Measurements from ENCODE around the gene SLC8A1. TPM values are rescaled to one million over a fixed set of nuclear protein-coding genes. Genes with fewer than 3 reads are reported as not detected.

The SLC8A1 gene
- total and polyA plus RNA-seq, 10 of the 15 experiments (the other 5 are each of a cell fraction or from before 2014, with no cell fraction given): under 0.01 to 1.2 (median 0.01) TPM; not detected in 3

DNA sequence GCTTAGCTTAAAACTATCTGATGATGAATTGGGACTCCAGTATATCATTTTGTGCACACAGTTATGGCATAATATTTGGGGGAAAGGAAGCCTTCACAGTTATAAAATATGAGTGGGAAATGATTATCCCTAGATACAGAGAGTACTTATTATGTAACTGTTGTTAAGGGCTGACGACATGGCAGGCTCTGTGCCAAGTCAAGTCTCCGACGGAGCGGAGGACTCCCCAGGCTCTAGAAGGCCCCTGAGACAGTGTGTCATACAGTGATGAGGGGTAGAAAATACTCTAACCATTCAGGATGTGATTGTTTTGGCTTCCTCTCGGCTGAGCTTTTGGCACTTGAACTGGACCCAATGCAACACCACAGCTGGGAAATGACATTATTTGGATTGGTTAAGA lies 211.8 kb downstream of the SLC8A1 start (continued):
- TF ChIP-seq PRDM15 (CRISPR knock-in tag; IDR thresholded peaks at IDR 0.05): no peak
- TF ChIP-seq EED (IDR thresholded peaks at IDR 0.05; ENCODE audit: low read depth): no peak
- TF ChIP-seq FOS (IDR thresholded peaks at IDR 0.05; ENCODE audit: borderline replicate concordance, extremely low read depth, insufficient read length): no peak
- no peak for TF ChIP-seq FOXK2 (IDR thresholded peaks at IDR 0.05)
- no peak for TF ChIP-seq RCOR1 (conservative IDR thresholded peaks at IDR 0.05; ENCODE audit: low read depth, low read length)
- no peak for TF ChIP-seq SMC3 (IDR thresholded peaks at IDR 0.05; ENCODE audit: borderline replicate concordance, low read length)

GRCh38 chr2:40230707-40231432 lies 221.0 kb downstream of the SLC8A1 start:
- ATAC-seq (no peak), DNase-seq (ENCODE audit: low read depth, low spot score) (no peak), FAIRE-seq (no peak)
- no peak overlapping the region for H3K4me2 ChIP-seq (ENCODE audit: control insufficient read depth, insufficient read depth)
- no peak overlapping the region for H2AFZ ChIP-seq (ENCODE audit: control insufficient read depth, low read depth, low read length)
- POLR2A ChIA-PET: no interaction called here
- no peaks in the 10 kb centered on the region for H3K36me3 ChIP-seq (ENCODE audit: control insufficient read depth in 2 of 2, insufficient read depth in 2 of 2, low read length in 1 of 2)
- H3K27ac ChIP-seq (ENCODE audit: control insufficient read depth, insufficient read depth): no peak overlapping the region
- CTCF ChIA-PET: no interaction called here
- no peak overlapping the region for H3K4me3 ChIP-seq
- no peak overlapping the region for H3K9ac ChIP-seq (ENCODE audit: control insufficient read depth, insufficient read depth, low read length)
- in situ Hi-C loops (cut with MboI) (no loop called here), intact Hi-C loops (cut with micrococcal nuclease; ENCODE audit: unreplicated experiment) (no loop called here)
- RAD21 ChIA-PET (ENCODE audit: unreplicated experiment): no interaction called here
- H3K79me2 ChIP-seq (ENCODE audit: control insufficient read depth, insufficient read depth, low read length): no peaks in the 10 kb centered on the region
- H4K20me1 ChIP-seq (ENCODE audit: control insufficient read depth, insufficient read depth): no peaks in the 10 kb centered on the region
- WGBS (ENCODE audit: insufficient coverage, insufficient replicate concordance, low lambda C conversion rate, missing lambda C conversion rate): 0% methylated on average over 3 of the region's 3 CpGs
- no peaks in the 10 kb centered on the region for H3K9me3 ChIP-seq (replicated peaks; ENCODE audit: control insufficient read depth, insufficient read depth, low read length)
- BruUV-seq (replicated peaks): no TSS peak
- H3K4me1 ChIP-seq (ENCODE audit: control insufficient read depth, insufficient read depth, low read length): no peaks in the 10 kb centered on the region
- no peaks in the 10 kb centered on the region for H3K27me3 ChIP-seq (replicated peaks in 1 of 2; ENCODE audit: control insufficient read depth in 2 of 2, insufficient read depth in 2 of 2, low read length in 1 of 2)
- SMC1A ChIA-PET (ENCODE audit: uncharacterized antibody, unreplicated experiment): no interaction called here
- TF ChIP-seq SMAD5 (IDR thresholded peaks at IDR 0.05; ENCODE audit: low read depth) (no peak), SMC3 (IDR thresholded peaks at IDR 0.05; ENCODE audit: borderline replicate concordance, low read length) (no peak), KLF5 (IDR thresholded peaks at IDR 0.05; ENCODE audit: partially characterized antibody) (no peak), YBX1 (IDR thresholded peaks at IDR 0.05) (no peak), NFYB (IDR thresholded peaks at IDR 0.05; ENCODE audit: insufficient read depth, low read depth, low read length) (no peak), SPI1 (IDR thresholded peaks at IDR 0.05; ENCODE audit: borderline replicate concordance, insufficient read depth, low read depth, low read length) (no peak)
- TF ChIP-seq, protein P1, sequence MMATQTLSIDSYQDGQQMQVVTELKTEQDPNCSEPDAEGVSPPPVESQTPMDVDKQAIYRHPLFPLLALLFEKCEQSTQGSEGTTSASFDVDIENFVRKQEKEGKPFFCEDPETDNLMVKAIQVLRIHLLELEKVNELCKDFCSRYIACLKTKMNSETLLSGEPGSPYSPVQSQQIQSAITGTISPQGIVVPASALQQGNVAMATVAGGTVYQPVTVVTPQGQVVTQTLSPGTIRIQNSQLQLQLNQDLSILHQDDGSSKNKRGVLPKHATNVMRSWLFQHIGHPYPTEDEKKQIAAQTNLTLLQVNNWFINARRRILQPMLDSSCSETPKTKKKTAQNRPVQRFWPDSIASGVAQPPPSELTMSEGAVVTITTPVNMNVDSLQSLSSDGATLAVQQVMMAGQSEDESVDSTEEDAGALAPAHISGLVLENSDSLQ (IDR thresholded peaks at IDR 0.05): no peak
- TF ChIP-seq, protein P2, sequence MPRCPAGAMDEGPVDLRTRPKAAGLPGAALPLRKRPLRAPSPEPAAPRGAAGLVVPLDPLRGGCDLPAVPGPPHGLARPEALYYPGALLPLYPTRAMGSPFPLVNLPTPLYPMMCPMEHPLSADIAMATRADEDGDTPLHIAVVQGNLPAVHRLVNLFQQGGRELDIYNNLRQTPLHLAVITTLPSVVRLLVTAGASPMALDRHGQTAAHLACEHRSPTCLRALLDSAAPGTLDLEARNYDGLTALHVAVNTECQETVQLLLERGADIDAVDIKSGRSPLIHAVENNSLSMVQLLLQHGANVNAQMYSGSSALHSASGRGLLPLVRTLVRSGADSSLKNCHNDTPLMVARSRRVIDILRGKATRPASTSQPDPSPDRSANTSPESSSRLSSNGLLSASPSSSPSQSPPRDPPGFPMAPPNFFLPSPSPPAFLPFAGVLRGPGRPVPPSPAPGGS (IDR thresholded peaks at IDR 0.05; ENCODE audit: borderline replicate concordance, insufficient read depth, low read depth, low read length, poor library complexity, severe bottlenecking): no peak

All from GM12878 (cell line).